LNCAP (cell line): Measurements from ENCODE around the gene IL36B.
A peak's percentile ranks its signal among the peaks of the same experiment; 100 is the strongest.

Experiments used
- CTCF ChIP-seq: fragments of 450-650 bp; IDR thresholded peaks from 2 replicates; pipeline ENCODE4 v1.5.1; 2017; ENCODE audit warnings: mild to moderate bottlenecking

Gene IL36B

GRCh38 chr2:113057117-113057516, 4.5 kb upstream of the IL36B start:
- no peak for TF ChIP-seq CTCF

- no peak for TF ChIP-seq CTCF
These were observed 3.9 kb upstream of the IL36B start for GRCh38 chr2:113056521-113056920.

GRCh38 chr2:113054066-113054465, 1.4 kb upstream of the IL36B start:
- no peak for TF ChIP-seq CTCF

GRCh38 chr2:113053666-113054065, 999 bp upstream of the IL36B start:
- no peak for TF ChIP-seq CTCF

GRCh38 chr2:113050921-113051895, 1.5 kb downstream of the IL36B start:
- TF ChIP-seq CTCF = no peak

GRCh38 chr2:113046465-113046864, 6.2 kb downstream of the IL36B start:
- TF ChIP-seq CTCF = no peak

GRCh38 chr2:113041871-113042270, 10.8 kb downstream of the IL36B start:
- peak; percentile 24; the same call in 1 of the 2 replicates for TF ChIP-seq CTCF
